Measurements from ENCODE around the gene USP21.

USP21 gene

DNA sequence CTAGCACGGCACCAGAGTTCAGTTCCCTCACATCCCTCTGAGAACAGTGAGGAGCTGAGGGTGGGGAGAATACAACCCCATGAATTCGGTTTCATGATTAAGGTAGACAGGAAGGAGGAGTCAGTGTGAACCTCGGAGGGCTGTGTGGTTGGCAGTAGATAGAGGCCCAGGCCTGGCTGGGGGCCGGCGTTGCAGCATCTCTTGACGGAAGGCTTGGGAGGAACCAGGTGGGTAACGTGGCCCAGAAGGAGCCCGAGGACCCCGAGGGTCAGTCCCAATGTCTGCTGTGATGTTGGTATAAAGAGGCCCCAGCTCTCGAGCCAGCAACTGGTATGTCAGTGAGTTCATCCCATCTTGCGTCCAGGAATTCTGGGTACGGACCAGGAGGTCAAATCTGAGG, 12.4 kb downstream of the USP21 start:
- no peak for DNase-seq

GRCh38 chr1:161172349-161172748, 13.0 kb downstream of the USP21 start:
- DNase-seq = no peak

DNA sequence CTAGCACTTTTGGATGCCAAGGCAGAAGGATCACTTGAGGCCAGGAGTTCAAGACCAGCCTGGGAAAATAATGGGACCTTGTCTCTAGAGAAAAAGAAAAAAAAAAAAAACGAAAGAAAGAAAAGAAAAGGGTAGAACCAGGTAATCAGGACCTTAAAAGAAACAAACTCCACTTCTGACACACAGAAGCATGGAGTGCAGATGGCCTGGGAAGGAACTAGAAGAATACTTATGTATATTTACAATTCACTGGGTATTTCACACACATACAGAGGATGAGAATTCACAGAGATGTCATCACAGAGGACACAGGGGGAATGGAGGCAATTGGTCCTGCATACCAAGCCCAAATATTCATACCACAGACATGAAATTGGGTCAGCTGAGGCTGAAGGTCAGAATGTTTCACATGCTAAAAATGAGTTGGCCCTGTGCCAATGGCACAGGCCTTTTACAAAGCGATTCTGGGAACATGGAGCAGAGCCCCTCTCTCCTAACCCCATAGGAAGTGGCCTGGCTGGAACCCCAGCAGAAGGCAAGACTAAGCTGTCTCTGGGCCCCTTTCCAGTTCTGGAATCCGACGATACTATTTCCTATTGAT, 13.6 kb downstream of the USP21 start:
- DNase-seq = no peak

GRCh38 chr1:161173711-161174110, 14.4 kb downstream of the USP21 start:
- DNase-seq = no peak

DNA sequence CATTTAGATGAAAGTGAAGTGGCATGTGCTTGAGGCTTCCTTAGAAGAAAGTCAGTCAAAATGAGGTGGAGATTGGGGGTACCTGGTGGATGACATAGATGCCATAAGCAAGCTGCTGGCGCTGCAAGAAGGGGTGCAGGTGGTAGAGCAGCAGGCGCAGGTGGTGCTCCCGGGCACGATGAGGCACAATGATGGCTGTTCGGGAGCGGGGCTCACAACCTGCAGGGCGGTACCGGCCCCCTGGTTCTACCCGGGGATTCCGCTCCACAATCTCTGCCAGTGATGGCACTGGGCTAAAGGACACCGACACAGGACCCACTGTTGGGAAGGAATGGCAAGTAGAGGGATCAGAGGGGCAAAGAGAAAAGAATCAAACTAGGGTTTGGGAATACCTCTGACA, 15.6 kb downstream of the USP21 start:
- DNase-seq = no peak

- DNase-seq = no peak
Measured at GRCh38 chr1:161175771-161176453, 16.6 kb downstream of the USP21 start.

DNA sequence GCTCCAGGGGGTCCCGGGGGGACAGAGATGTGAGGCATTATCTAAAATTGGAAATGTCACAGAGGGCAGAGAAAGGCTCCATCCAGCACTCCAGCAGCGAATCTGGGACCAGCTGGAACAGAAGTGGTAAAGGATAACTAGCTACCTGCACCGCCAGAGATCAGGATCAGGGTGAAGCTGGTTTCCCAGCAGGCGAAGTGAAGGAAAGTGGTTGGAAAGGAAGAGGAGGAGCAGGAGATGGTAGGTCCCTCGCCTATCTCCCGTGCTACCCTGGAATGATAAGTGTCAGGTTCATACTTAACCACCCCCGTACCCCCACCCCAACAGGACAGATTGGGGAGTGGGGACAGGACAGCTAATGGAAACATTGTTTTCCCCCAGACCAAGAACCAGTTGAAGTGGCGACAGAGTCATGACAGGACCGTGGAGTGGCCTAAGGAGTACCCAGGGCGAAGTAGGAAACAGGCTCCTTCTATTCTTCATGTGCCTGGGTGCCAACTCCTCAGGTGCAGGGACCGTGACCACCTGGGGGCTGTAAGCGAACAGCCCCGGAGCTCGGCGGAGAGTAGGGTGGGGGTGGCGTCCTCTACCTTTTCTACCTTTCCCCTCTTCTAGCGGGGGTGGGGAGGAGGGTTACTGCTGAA, 17.3 kb downstream of the USP21 start:
- no peak for DNase-seq

DNA sequence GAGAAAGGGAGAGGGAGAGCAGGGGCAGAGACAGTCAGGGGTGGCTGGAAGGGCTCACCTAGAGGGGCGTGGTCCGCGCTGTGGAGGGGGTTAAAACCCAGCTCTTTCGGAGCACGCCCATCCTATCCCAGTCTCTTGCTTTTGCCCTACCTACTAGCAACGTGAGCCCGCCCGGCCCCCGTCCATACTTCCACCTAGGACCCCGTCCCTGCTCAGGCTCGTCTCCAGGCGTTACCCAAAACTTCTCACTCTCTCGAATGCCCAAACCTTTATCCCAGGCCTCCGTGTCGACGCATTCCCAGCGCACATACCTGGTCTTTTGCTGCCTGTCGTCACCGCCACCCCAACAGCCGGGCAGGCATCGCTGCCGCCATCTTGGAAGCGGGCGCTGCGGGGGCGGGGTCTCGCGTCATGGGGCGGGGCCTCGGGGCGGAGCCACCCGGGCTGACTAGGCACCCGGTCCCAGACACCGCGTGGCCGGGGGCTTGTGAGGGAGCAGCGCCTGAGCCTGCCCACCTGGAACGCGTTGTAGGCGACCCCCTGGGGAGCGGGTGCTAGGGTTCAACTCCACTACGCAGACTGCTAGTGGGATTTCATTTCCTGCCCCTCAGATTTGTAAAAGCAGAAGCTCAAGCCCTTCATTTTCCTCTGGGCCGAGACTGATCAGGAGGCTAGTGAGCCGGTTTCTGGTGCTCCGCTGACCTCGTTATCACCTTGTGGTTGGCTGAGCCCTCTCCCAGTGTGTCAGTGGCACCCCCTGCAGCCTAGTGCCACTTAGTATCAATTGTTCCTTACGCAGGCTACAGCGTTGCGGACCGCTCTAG, 18.0 kb downstream of the USP21 start, which contains the start of gene B4GALT3:
Gene B4GALT3, minus strand, starts transcription at position 396 of the 824 bp plus-strand sequence. CDS start 1,447 bp downstream, outside the sequence.
- peak; percentile 93 for DNase-seq

GRCh38 chr1:161177936-161178244, 18.6 kb downstream of the USP21 start:
- DNase-seq = no peak

DNA sequence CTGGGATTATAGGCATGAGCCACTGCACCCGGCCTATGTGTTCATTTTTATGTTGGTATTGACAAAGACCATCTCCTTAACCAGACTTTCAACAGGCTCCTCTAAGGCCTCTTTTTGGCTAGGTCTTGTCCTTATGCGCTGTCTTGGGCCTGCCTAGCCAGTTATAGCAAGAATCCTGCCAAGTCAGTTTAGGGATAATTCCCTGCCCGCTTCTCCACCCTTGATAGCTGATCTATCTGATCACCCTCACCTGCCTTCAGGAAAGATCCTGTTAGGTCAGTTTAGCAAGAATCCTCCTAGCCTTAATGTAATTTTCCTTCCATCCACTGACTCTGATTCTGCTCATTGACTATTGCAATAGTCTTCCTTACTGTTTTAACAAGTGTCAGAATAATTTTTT, 20.4 kb downstream of the USP21 start:
- no peak for DNase-seq

GRCh38 chr1:161180639-161181038, 21.3 kb downstream of the USP21 start:
- DNase-seq = peak; percentile 35

DNA sequence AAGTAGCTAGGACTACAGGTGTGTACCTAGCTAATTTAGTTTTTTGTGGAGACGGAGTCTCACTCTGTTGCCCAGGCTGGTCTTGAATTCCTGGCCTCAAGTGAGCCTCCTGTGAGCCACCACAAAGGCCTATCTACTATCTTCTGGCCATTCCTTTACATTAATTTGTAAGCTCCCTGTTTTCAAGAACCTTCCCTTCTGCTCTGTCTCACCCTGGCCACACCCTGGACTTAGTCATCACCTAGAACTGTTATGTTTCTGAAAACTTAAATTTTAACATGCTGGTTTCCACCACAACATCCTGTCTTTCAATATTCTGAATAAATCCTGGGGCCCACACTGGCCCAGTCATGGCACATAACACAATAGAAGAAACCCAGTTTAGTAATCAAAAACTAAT, 22.9 kb downstream of the USP21 start:
- peak; percentile 78 for DNase-seq

GRCh38 chr1:161185282-161185682, 26.0 kb downstream of the USP21 start:
- peak; percentile 92 for DNase-seq

- no peak for DNase-seq
Measured at GRCh38 chr1:161185732-161186311, 26.5 kb downstream of the USP21 start.

DNA sequence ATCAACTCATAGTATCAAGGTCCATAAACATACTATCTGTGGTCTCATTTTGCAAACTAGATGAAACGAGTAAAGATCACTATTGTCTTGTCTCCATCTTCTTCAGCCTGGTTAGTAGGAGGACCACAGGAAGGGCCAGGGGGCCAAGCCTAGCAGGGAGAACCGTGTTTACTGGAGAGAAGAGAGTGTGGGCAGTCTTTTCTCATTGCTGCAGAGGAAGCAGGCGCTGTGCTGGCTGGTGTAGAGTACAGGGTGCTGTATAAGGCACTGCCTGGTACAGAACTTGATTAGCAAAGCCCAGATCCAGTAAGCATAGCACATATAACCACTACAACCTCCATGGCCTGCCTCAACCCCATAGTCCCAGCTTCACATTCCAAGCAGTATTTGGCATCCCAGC, 28.0 kb downstream of the USP21 start:
- no peak for DNase-seq

DNA sequence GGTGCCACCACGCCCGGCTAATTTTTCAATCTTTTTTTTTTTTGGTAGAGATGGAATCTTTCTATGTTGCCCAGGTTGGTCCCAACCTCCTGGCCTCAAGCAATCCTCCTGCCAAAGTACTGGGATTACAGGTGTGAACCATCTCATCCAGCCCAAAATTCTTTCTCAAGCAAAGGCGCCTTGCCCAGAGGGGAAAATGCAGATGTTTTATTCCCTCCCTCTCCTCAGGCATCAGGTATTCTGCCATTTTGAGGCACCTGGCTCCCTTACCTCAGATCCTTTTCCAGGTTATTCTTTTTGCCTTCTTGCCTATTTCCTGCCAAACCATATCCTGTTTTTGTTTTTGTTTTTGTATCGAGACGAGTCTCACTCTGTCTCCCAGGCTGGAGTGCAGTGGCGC, 29.1 kb downstream of the USP21 start:
- no peak for DNase-seq

GRCh38 chr1:161189036-161189435, 29.7 kb downstream of the USP21 start:
- no peak for DNase-seq

GRCh38 chr1:161190962-161191521, 31.7 kb downstream of the USP21 start:
- no peak for DNase-seq

- DNase-seq = no peak
Measured at GRCh38 chr1:161191971-161192370, 32.7 kb downstream of the USP21 start.

- peak; percentile 83 for DNase-seq
Measured at GRCh38 chr1:161192476-161193465, 33.5 kb downstream of the USP21 start.

- DNase-seq = no peak
Measured at GRCh38 chr1:161193561-161194235, 34.4 kb downstream of the USP21 start.
